WERI-Rb-1 (cell line): ENCODE data around the gene CNTNAP2.

Experiments used
- DNase-seq: peaks from one replicate; pipeline ENCODE4 v3.0.0-alpha.2; 2020
- H3K27ac ChIP-seq: fragments of 250-450 bp; sonication (Bioruptor Pico); 2 replicates; pipeline ENCODE4 v1.5.1; 2020; ENCODE audit warnings: mild to moderate bottlenecking, moderate library complexity
- H3K27me3 ChIP-seq: fragments of 250-450 bp; sonication (Bioruptor Pico); 2 replicates; pipeline ENCODE4 v1.5.1; 2021; ENCODE audit warnings: mild to moderate bottlenecking, low read depth, moderate library complexity; ENCODE audit not compliant: insufficient read depth, severe bottlenecking
- H3K36me3 ChIP-seq: fragments of 250-450 bp; sonication (Bioruptor Pico); 2 replicates; pipeline ENCODE4 v1.5.1; 2020; ENCODE audit warnings: mild to moderate bottlenecking, moderate library complexity
- H3K4me3 ChIP-seq: 2 replicates; pipeline ENCODE4 v1.5.1; 2011; ENCODE audit warnings: low read depth, mild to moderate bottlenecking, control low read depth, low read length
- H3K9me3 ChIP-seq: fragments of 250-450 bp; sonication (Bioruptor Pico); 2 replicates; pipeline ENCODE4 v1.5.1; 2021; ENCODE audit warnings: mild to moderate bottlenecking, moderate library complexity; ENCODE audit not compliant: severe bottlenecking
- TF ChIP-seq, protein P1 (sequence below): IDR thresholded peaks from 2 replicates; pipeline ENCODE4 v1.5.1; 2011; ENCODE audit warnings: low read depth, mild to moderate bottlenecking, control low read depth, inconsistent platforms, low read length

Gene CNTNAP2

GRCh38 chr7:146681487-146681886, 564.9 kb downstream of the CNTNAP2 start:
- no peaks in the 10 kb centered on the region for H3K36me3 ChIP-seq
- TF ChIP-seq, protein P1, sequence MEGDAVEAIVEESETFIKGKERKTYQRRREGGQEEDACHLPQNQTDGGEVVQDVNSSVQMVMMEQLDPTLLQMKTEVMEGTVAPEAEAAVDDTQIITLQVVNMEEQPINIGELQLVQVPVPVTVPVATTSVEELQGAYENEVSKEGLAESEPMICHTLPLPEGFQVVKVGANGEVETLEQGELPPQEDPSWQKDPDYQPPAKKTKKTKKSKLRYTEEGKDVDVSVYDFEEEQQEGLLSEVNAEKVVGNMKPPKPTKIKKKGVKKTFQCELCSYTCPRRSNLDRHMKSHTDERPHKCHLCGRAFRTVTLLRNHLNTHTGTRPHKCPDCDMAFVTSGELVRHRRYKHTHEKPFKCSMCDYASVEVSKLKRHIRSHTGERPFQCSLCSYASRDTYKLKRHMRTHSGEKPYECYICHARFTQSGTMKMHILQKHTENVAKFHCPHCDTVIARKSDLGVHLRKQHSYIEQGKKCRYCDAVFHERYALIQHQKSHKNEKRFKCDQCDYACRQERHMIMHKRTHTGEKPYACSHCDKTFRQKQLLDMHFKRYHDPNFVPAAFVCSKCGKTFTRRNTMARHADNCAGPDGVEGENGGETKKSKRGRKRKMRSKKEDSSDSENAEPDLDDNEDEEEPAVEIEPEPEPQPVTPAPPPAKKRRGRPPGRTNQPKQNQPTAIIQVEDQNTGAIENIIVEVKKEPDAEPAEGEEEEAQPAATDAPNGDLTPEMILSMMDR = no peak
- no peak overlapping the region for H3K4me3 ChIP-seq
- H3K9me3 ChIP-seq = no peaks in the 10 kb centered on the region
- no peak for DNase-seq
- no peaks in the 10 kb centered on the region for H3K27me3 ChIP-seq
- no peak overlapping the region for H3K27ac ChIP-seq

DNA sequence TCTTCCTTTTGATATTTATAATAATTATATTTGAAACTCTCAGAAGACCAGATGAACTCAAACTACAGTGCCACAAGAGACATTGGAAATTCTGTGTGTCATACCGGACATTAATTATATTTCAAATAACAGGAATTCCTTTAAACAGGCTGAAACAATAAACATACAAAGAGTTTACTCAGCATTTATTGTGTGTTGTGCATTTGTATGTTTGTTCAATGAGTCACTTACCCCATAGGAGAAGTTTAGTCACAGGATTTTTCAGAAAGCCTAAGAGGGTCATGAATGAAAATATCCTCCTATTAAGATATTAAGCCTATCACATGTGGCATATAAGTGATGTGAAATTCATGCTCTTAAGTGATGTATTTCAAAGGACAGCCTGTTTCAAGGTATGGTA, 566.8 kb downstream of the CNTNAP2 start:
- TF ChIP-seq, protein P1 = no peak
- Histone ChIP-seq H3K36me3 (no peaks in the 10 kb centered on the region), H3K4me3 (no peak overlapping the region), H3K9me3 (no peaks in the 10 kb centered on the region), H3K27me3 (no peaks in the 10 kb centered on the region), H3K27ac (no peak overlapping the region)
- no peak for DNase-seq

DNA sequence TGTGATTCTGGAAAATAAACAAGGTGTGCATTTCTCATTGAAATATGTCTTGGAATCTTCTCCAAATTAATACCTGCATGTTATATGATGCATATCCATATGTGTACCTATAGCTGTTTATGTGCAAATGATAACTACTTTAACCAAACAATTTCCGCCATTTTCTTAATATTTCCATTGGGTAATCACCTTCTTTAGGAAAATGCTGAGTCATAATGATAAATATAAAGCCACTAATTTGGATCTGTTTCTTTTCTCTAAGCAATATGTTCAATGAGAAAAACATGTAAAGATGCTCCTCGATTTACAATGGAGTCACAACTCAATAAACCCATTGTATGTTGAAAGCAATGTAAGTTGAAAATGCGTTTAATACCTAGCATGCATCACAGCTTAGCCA, 574.4 kb downstream of the CNTNAP2 start:
- H3K27me3 ChIP-seq = no peaks in the 10 kb centered on the region
- no peak overlapping the region for H3K27ac ChIP-seq
- no peak for DNase-seq
- no peaks in the 10 kb centered on the region for H3K9me3 ChIP-seq
- no peaks in the 10 kb centered on the region for H3K36me3 ChIP-seq
- TF ChIP-seq, protein P1 = no peak
- no peak overlapping the region for H3K4me3 ChIP-seq

GRCh38 chr7:146698995-146699610, 582.5 kb downstream of the CNTNAP2 start:
- DNase-seq = no peak

DNA sequence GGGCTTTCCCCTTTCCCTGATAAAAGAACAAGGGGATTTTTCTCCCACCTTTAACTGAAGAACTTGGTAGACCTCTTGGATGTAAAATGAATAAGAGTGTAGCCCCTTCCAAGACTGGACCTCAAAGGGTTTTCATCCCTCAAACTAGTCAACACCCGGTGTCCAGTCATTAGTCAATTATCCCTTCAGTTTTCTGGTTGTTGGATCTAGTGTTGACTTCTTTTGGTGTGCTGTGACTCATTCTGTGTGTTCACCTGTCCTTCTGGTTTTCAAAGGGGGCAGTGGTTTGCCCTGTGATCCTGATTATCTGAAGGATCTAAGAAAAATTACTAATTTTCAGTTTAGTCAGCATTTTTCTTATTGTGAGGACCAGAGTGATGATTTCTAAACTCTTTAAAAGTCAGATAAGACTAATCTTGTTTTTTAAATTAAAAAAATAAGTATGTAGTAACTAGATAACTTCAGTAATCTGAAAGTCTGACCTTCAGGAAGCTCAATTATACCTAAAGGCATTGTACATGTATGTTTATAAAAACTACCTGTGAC, 583.5 kb downstream of the CNTNAP2 start:
- Histone ChIP-seq H3K27ac (no peak overlapping the region), H3K4me3 (no peak overlapping the region), H3K9me3 (no peaks in the 10 kb centered on the region), H3K27me3 (no peaks in the 10 kb centered on the region), H3K36me3 (no peaks in the 10 kb centered on the region)
- TF ChIP-seq, protein P1 = no peak
- no peak for DNase-seq

More at GRCh38 chr7:146698995-146699610, 582.5 kb downstream of the CNTNAP2 start:
- Histone ChIP-seq H3K4me3 (no peak overlapping the region), H3K27ac (no peak overlapping the region), H3K27me3 (no peaks in the 10 kb centered on the region), H3K9me3 (no peaks in the 10 kb centered on the region), H3K36me3 (no peaks in the 10 kb centered on the region)
- TF ChIP-seq, protein P1 = no peak

- Histone ChIP-seq H3K36me3 (no peaks in the 10 kb centered on the region), H3K9me3 (no peaks in the 10 kb centered on the region), H3K27ac (no peak overlapping the region), H3K27me3 (no peaks in the 10 kb centered on the region), H3K4me3 (no peak overlapping the region)
- TF ChIP-seq, protein P1 = no peak
- no peak for DNase-seq
Observed at GRCh38 chr7:146701166-146701565, 584.6 kb downstream of the CNTNAP2 start.
